ENCODE data around the gene CDADC1.

The CDADC1 gene

GRCh38 chr13:49238621-49239020, 9.1 kb upstream of the CDADC1 start:
- no peak for TF ChIP-seq ZFX (IDR thresholded peaks at IDR 0.05; ENCODE audit: borderline replicate concordance)
- no peak for TF ChIP-seq CTCF (IDR thresholded peaks at IDR 0.05)
- no peak overlapping the region for H3K27ac ChIP-seq

- H3K27ac ChIP-seq, result no peak overlapping the region
- TF ChIP-seq ZFX (IDR thresholded peaks at IDR 0.05; ENCODE audit: borderline replicate concordance) (no peak), CTCF (IDR thresholded peaks at IDR 0.05) (peak; percentile 70)
Measured at GRCh38 chr13:49240017-49240416, 7.7 kb upstream of the CDADC1 start.

- no peak overlapping the region for H3K27ac ChIP-seq
- TF ChIP-seq ZFX (IDR thresholded peaks at IDR 0.05; ENCODE audit: borderline replicate concordance) (no peak), CTCF (IDR thresholded peaks at IDR 0.05) (no peak)
Measured at GRCh38 chr13:49241296-49241695, 6.4 kb upstream of the CDADC1 start.

- no peak for TF ChIP-seq ZFX (IDR thresholded peaks at IDR 0.05; ENCODE audit: borderline replicate concordance)
- no peak for TF ChIP-seq CTCF (IDR thresholded peaks at IDR 0.05)
Measured at GRCh38 chr13:49245101-49245500, 2.6 kb upstream of the CDADC1 start.

GRCh38 chr13:49246850-49247642, 679 bp upstream of the CDADC1 start:
- TF ChIP-seq CTCF (IDR thresholded peaks at IDR 0.05) (no peak), ZFX (IDR thresholded peaks at IDR 0.05; ENCODE audit: borderline replicate concordance) (no peak)
- peak overlapping the region; percentile 70 for H3K27ac ChIP-seq

More at GRCh38 chr13:49245101-49245500, 2.6 kb upstream of the CDADC1 start:
- H3K27ac ChIP-seq, result no peak overlapping the region

- TF ChIP-seq ZFX (IDR thresholded peaks at IDR 0.05; ENCODE audit: borderline replicate concordance) (no peak), CTCF (IDR thresholded peaks at IDR 0.05) (peak; percentile 22; the same call in 1 of the 2 replicates)
- H3K27ac ChIP-seq, result peak overlapping the region; percentile 70
Measured at GRCh38 chr13:49248622-49249002, 887 bp downstream of the CDADC1 start.

GRCh38 chr13:49251326-49251725, 3.6 kb downstream of the CDADC1 start:
- H3K27ac ChIP-seq, result no peak overlapping the region
- no peak for TF ChIP-seq ZFX (IDR thresholded peaks at IDR 0.05; ENCODE audit: borderline replicate concordance)
- no peak for TF ChIP-seq CTCF (IDR thresholded peaks at IDR 0.05)
